Measurements from ENCODE around the gene GPATCH2. TPM values are rescaled to one million over a fixed set of nuclear protein-coding genes. Genes with fewer than 3 reads are reported as not detected.

The GPATCH2 gene
- total RNA-seq, 2 donors from 2014 or later = 12.8 to 16.1 TPM

GRCh38 chr1:217437376-217437775 lies 193.5 kb downstream of the GPATCH2 start:
- Mint-ChIP-seq H3K4me1 (no peaks in the 10 kb centered on the region), H3K27me3 (no peaks in the 10 kb centered on the region), H3K36me3 (ENCODE audit: low read depth) (peaks cover 3% of the 10 kb centered on the region), H3K4me3 (no peak overlapping the region), H3K27ac (no peak overlapping the region)
- ATAC-seq (no peak), DNase-seq (no peak)
- no peaks in the 10 kb centered on the region for H3K9me3 ChIP-seq (ENCODE audit: control insufficient read depth, low read length, poor library complexity, severe bottlenecking)

DNA sequence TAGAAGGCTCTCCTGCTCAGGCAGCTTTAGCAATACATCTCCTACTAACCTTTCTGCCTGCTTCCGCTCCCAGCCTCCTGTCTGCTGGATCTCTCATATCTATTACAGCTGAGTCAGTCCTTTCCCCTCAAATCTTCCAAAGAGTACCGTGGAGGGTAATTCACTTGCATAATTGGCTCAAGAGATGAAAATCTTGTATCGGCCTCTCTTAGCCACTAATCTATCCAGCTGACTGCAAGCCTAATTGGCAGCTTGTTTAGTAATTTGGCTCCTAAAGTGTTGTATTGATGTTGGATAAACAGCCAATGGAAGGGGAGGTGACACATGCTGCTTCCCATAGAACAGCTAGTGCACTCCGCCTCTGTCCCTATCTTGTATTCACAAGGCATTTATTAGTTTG lies 195.7 kb downstream of the GPATCH2 start:
- no peaks in the 10 kb centered on the region for H3K9me3 ChIP-seq (ENCODE audit: control insufficient read depth, low read length, poor library complexity, severe bottlenecking)
- DNase-seq = no peak
- Mint-ChIP-seq H3K4me1 (no peaks in the 10 kb centered on the region), H3K4me3 (no peak overlapping the region), H3K27ac (no peak overlapping the region), H3K27me3 (no peaks in the 10 kb centered on the region), H3K36me3 (ENCODE audit: low read depth) (peaks cover 8% of the 10 kb centered on the region)
- no peak for ATAC-seq

GRCh38 chr1:217433664-217434063 lies 197.2 kb downstream of the GPATCH2 start:
- DNase-seq (no peak), ATAC-seq (no peak)
- H3K4me1 Mint-ChIP-seq = no peaks in the 10 kb centered on the region
- peaks cover 5% of the 10 kb centered on the region for H3K36me3 Mint-ChIP-seq (ENCODE audit: low read depth)
- no peak overlapping the region for H3K4me3 Mint-ChIP-seq
- H3K27me3 Mint-ChIP-seq = no peaks in the 10 kb centered on the region
- H3K27ac Mint-ChIP-seq = no peak overlapping the region
- H3K9me3 ChIP-seq (ENCODE audit: control insufficient read depth, low read length, poor library complexity, severe bottlenecking) = no peaks in the 10 kb centered on the region

DNA sequence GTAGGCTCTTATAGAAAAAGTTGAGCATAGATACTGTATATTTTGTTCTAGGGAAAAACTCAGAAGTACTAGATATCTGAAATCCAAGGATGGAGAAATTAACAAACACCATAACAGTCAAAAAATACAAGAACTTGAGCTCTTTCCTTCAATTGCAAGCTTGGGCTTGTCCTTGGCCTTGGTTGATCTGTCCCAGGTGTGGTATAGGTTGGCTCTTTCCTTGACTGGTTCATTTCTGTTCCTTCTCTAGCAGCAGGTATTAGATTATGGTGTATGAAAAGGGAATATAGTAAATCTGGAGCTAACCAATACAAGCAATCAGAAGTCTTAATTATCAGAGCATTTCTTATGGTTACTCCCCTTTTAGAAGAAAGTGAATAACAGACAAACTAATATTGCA lies 198.6 kb downstream of the GPATCH2 start:
- Mint-ChIP-seq H3K4me3 (no peak overlapping the region), H3K27ac (no peak overlapping the region), H3K36me3 (ENCODE audit: low read depth) (peaks cover 5% of the 10 kb centered on the region), H3K27me3 (no peaks in the 10 kb centered on the region), H3K4me1 (no peaks in the 10 kb centered on the region)
- no peaks in the 10 kb centered on the region for H3K9me3 ChIP-seq (ENCODE audit: control insufficient read depth, low read length, poor library complexity, severe bottlenecking)
- DNase-seq = no peak
- no peak for ATAC-seq

- Mint-ChIP-seq H3K27me3 (no peaks in the 10 kb centered on the region), H3K4me3 (no peak overlapping the region), H3K36me3 (ENCODE audit: low read depth) (peaks cover 5% of the 10 kb centered on the region), H3K27ac (no peak overlapping the region), H3K4me1 (no peaks in the 10 kb centered on the region)
- ATAC-seq = no peak
- no peak for DNase-seq
- no peaks in the 10 kb centered on the region for H3K9me3 ChIP-seq (ENCODE audit: control insufficient read depth, low read length, poor library complexity, severe bottlenecking)
Observed at GRCh38 chr1:217431395-217431794, 199.5 kb downstream of the GPATCH2 start.

DNA sequence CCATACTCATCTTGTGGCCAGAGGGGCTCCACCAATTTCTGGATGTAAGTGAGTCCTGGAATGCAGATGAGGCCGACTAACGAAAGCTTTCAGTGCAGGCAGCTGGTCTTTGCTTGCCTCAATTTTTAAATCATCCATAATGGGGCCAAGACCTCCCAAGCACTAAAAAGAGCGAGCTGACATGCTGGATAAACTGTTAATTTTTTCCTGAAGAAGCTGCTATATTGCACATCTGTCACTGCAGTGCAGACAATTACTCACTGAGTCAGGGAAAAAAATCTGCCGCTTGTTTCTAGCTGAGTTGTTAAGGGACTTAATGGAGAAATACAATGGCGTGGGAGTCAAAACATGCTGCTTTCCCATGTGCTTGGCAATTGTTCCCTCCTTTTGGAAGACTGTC lies 205.5 kb downstream of the GPATCH2 start:
- no peak overlapping the region for H3K4me3 Mint-ChIP-seq
- no peak for ATAC-seq
- no peaks in the 10 kb centered on the region for H3K9me3 ChIP-seq (ENCODE audit: control insufficient read depth, low read length, poor library complexity, severe bottlenecking)

GRCh38 chr1:217419194-217419551 lies 211.7 kb downstream of the GPATCH2 start:
- no peak overlapping the region for H3K27ac Mint-ChIP-seq
- H3K4me1 Mint-ChIP-seq = no peaks in the 10 kb centered on the region
- H3K9me3 ChIP-seq (ENCODE audit: control insufficient read depth, low read length, poor library complexity, severe bottlenecking) = no peaks in the 10 kb centered on the region
- peaks cover 31% of the 10 kb centered on the region for H3K27me3 Mint-ChIP-seq
- H3K4me3 Mint-ChIP-seq = no peak overlapping the region
- ATAC-seq (no peak), DNase-seq (no peak)
- H3K36me3 Mint-ChIP-seq (ENCODE audit: low read depth) = no peaks in the 10 kb centered on the region

More for the DNA sequence above, 205.5 kb downstream of the GPATCH2 start:
- Mint-ChIP-seq H3K27ac (no peak overlapping the region), H3K36me3 (ENCODE audit: low read depth) (no peaks in the 10 kb centered on the region), H3K4me1 (no peaks in the 10 kb centered on the region), H3K27me3 (peaks cover under 1% of the 10 kb centered on the region)
- DNase-seq = no peak

DNA sequence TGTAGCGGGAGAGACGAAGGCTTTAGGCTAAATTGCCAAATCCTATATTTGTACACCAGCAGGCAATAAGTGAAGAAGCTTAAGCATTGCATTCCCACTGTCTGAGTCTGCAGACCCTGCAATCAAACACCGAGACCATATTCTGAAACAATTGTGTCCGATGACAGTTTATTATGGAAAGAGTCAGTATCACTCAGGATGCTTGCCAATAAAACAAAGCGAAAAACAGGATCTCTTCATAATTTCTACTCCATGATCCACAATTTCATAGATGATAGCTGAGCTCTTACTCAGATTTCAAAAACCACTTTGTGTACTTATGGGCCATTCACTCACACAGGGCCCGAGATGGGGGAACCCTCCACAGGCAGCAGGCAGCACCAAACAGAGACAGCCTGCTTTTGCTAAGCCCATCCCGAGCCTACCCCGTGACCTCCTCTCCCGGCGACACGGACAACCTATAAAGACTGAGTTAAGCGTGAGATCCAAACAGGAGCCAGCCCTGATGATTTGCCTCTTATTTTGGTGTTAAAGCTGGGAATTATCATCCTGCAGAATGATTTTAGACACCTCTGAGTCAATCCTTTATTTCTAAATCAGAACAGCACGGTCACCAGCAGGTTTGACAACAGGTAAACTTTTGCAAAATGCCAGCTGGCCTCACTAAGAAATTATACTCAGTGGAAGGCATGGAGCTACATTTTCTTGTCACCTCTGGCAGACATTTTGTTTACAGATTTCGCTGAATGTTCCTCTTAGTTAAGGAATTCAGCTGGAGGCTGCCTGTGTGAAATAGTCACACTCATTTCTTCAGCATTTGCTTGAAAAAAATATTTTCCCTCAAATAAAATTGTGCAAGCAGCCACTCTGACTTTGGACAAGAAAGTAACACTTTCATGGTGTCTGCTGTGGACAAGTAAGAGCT lies 212.4 kb downstream of the GPATCH2 start:
- Mint-ChIP-seq H3K4me3 (no peak overlapping the region), H3K27ac (no peak overlapping the region), H3K4me1 (no peaks in the 10 kb centered on the region), H3K27me3 (peaks cover 31% of the 10 kb centered on the region), H3K36me3 (ENCODE audit: low read depth) (no peaks in the 10 kb centered on the region)
- ATAC-seq = no peak
- H3K9me3 ChIP-seq (ENCODE audit: control insufficient read depth, low read length, poor library complexity, severe bottlenecking) = no peaks in the 10 kb centered on the region
- DNase-seq = no peak

- DNase-seq = no peak
- Mint-ChIP-seq H3K36me3 (ENCODE audit: low read depth) (no peaks in the 10 kb centered on the region), H3K4me1 (no peaks in the 10 kb centered on the region), H3K4me3 (no peak overlapping the region), H3K27ac (no peak overlapping the region), H3K27me3 (peaks cover 31% of the 10 kb centered on the region)
- H3K9me3 ChIP-seq (ENCODE audit: control insufficient read depth, low read length, poor library complexity, severe bottlenecking) = no peaks in the 10 kb centered on the region
- no peak for ATAC-seq
Observed at GRCh38 chr1:217417363-217417762, 213.5 kb downstream of the GPATCH2 start.

- no peak overlapping the region for H3K4me3 Mint-ChIP-seq
- H3K4me1 Mint-ChIP-seq = no peaks in the 10 kb centered on the region
- no peak overlapping the region for H3K27ac Mint-ChIP-seq
- H3K27me3 Mint-ChIP-seq = peaks cover 7% of the 10 kb centered on the region
- peaks cover 2% of the 10 kb centered on the region for H3K9me3 ChIP-seq (ENCODE audit: control insufficient read depth, low read length, poor library complexity, severe bottlenecking)
- ATAC-seq = no peak
- no peaks in the 10 kb centered on the region for H3K36me3 Mint-ChIP-seq (ENCODE audit: low read depth)
- DNase-seq = no peak
Observed at GRCh38 chr1:217407534-217408001, 223.3 kb downstream of the GPATCH2 start.

GRCh38 chr1:217403026-217403720 lies 227.7 kb downstream of the GPATCH2 start:
- no peaks in the 10 kb centered on the region for H3K9me3 ChIP-seq (ENCODE audit: control insufficient read depth, low read length, poor library complexity, severe bottlenecking)
- H3K36me3 Mint-ChIP-seq (ENCODE audit: low read depth) = no peaks in the 10 kb centered on the region
- no peak overlapping the region for H3K27ac Mint-ChIP-seq
- H3K4me1 Mint-ChIP-seq = no peaks in the 10 kb centered on the region
- DNase-seq = no peak
- H3K27me3 Mint-ChIP-seq = peaks cover 14% of the 10 kb centered on the region
- no peak overlapping the region for H3K4me3 Mint-ChIP-seq
- no peak for ATAC-seq

GRCh38 chr1:217402301-217402700 lies 228.6 kb downstream of the GPATCH2 start:
- ATAC-seq (no peak), DNase-seq (no peak)
- no peaks in the 10 kb centered on the region for H3K9me3 ChIP-seq (ENCODE audit: control insufficient read depth, low read length, poor library complexity, severe bottlenecking)
- Mint-ChIP-seq H3K27ac (no peak overlapping the region), H3K27me3 (peaks cover 10% of the 10 kb centered on the region), H3K36me3 (ENCODE audit: low read depth) (no peaks in the 10 kb centered on the region), H3K4me1 (no peaks in the 10 kb centered on the region), H3K4me3 (no peak overlapping the region)

- ATAC-seq (no peak), DNase-seq (no peak)
- Mint-ChIP-seq H3K27me3 (peaks cover 5% of the 10 kb centered on the region), H3K4me3 (no peak overlapping the region), H3K36me3 (ENCODE audit: low read depth) (no peaks in the 10 kb centered on the region), H3K4me1 (no peaks in the 10 kb centered on the region), H3K27ac (no peak overlapping the region)
- no peaks in the 10 kb centered on the region for H3K9me3 ChIP-seq (ENCODE audit: control insufficient read depth, low read length, poor library complexity, severe bottlenecking)
Observed at GRCh38 chr1:217393896-217394295, 237.0 kb downstream of the GPATCH2 start.
